Brain microvascular endothelial cell (primary cell): ENCODE measurements around the gene HDAC9.

Source experiments
- DNase-seq: peaks from one replicate; pipeline ENCODE4 v3.0.0-alpha.2; 2020
- H3K27ac ChIP-seq: fragments of 250-450 bp; sonication (Bioruptor Pico); 2 replicates; pipeline ENCODE4 v1.5.1; 2020; ENCODE audit warnings: mild to moderate bottlenecking, moderate library complexity
- H3K27me3 ChIP-seq: fragments of 250-450 bp; sonication (Bioruptor Pico); replicated peaks from 2 replicates; pipeline ENCODE4 v1.5.1; 2020; ENCODE audit warnings: mild to moderate bottlenecking
- H3K36me3 ChIP-seq: fragments of 250-450 bp; sonication (Bioruptor Pico); replicated peaks from 2 replicates; pipeline ENCODE4 v1.5.1; 2020; ENCODE audit warnings: mild to moderate bottlenecking
- H3K4me3 ChIP-seq: 2 replicates; pipeline ENCODE4 v1.5.1; 2011; ENCODE audit warnings: low read depth, mild to moderate bottlenecking, control low read depth, low read length, moderate library complexity
- in situ Hi-C: cut with HindIII; loops from 2 replicates; pipeline ENCODE4 v1.10.0; 2017; ENCODE audit warnings: low sequenced_read_pairs, low pct_ligation_motif_present
- TF ChIP-seq, protein P1 (sequence below): IDR thresholded peaks from 2 replicates; pipeline ENCODE4 v1.5.1; 2011; ENCODE audit warnings: low read depth, mild to moderate bottlenecking, moderate library complexity, low read length, control low read depth, inconsistent platforms; ENCODE audit errors: missing control alignments

Gene HDAC9

DNA sequence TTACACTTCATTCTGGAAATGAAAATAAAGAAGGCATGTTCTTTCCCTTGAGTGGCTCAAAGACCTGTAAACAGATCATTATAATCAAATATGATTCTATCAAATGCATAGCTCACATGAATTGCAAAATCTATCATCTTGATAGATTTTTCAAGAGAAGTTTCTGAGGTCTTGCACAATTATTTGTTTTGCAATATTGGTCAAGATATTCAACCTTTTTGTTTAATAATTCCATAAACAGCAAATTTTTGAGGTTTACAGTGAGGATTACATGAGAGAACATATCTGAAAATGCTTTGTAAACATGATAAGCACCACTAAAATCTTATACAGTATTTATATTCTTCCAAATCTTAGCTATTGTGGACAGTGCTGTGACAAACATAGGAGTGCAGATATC, 160.8 kb downstream of the HDAC9 start:
- in situ Hi-C loops = no loop called here
- Histone ChIP-seq H3K4me3 (no peak overlapping the region), H3K27me3 (no peaks in the 10 kb centered on the region), H3K36me3 (no peaks in the 10 kb centered on the region), H3K27ac (no peak overlapping the region)
- DNase-seq = no peak
- TF ChIP-seq, protein P1, sequence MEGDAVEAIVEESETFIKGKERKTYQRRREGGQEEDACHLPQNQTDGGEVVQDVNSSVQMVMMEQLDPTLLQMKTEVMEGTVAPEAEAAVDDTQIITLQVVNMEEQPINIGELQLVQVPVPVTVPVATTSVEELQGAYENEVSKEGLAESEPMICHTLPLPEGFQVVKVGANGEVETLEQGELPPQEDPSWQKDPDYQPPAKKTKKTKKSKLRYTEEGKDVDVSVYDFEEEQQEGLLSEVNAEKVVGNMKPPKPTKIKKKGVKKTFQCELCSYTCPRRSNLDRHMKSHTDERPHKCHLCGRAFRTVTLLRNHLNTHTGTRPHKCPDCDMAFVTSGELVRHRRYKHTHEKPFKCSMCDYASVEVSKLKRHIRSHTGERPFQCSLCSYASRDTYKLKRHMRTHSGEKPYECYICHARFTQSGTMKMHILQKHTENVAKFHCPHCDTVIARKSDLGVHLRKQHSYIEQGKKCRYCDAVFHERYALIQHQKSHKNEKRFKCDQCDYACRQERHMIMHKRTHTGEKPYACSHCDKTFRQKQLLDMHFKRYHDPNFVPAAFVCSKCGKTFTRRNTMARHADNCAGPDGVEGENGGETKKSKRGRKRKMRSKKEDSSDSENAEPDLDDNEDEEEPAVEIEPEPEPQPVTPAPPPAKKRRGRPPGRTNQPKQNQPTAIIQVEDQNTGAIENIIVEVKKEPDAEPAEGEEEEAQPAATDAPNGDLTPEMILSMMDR = no peak

DNA sequence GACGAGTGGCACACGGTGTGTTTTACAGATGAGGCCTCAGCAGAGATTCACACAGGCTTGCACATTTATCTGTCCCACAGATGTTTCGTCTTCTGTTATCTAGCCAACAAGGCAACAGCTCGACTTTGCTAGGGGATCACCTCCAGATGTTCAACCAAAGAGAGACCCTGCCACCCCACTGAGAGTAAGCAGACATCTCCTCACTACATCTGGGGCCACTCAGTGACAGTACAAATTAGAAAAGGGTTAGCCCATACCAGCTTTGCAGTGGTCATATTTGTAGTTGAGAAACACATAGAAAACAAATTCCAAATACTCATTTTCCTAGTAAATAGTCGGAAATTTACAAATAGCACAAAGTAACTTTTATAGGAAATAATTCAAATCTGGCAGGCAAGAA, 164.2 kb downstream of the HDAC9 start:
- TF ChIP-seq, protein P1 = no peak
- Histone ChIP-seq H3K27ac (no peak overlapping the region), H3K36me3 (no peaks in the 10 kb centered on the region), H3K27me3 (no peaks in the 10 kb centered on the region), H3K4me3 (no peak overlapping the region)
- DNase-seq = no peak
- in situ Hi-C loops = no loop called here

DNA sequence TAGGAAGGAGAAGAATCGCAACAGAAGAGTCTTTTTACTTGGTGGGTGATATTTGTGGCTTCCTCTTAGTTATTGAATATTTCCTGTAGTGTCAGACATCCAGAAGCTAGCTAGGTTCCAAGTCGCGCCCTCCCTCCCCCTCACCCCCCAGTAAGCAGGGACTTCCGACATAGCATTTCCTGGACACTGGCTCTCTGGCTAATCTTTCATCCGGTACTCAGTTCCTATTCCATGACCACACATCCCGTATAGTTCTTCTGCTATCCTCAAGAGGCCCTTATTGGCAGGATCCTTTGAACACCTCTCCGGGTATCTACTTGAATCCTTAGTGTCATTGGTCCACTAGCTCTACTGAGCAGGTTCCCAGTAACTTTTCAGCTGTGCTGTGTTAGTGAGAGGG, 167.8 kb downstream of the HDAC9 start:
- no peaks in the 10 kb centered on the region for H3K36me3 ChIP-seq
- no peak for DNase-seq
- H3K27me3 ChIP-seq = no peaks in the 10 kb centered on the region
- TF ChIP-seq, protein P1 = no peak
- no peak overlapping the region for H3K4me3 ChIP-seq
- H3K27ac ChIP-seq = no peak overlapping the region
- in situ Hi-C loops = no loop called here

DNA sequence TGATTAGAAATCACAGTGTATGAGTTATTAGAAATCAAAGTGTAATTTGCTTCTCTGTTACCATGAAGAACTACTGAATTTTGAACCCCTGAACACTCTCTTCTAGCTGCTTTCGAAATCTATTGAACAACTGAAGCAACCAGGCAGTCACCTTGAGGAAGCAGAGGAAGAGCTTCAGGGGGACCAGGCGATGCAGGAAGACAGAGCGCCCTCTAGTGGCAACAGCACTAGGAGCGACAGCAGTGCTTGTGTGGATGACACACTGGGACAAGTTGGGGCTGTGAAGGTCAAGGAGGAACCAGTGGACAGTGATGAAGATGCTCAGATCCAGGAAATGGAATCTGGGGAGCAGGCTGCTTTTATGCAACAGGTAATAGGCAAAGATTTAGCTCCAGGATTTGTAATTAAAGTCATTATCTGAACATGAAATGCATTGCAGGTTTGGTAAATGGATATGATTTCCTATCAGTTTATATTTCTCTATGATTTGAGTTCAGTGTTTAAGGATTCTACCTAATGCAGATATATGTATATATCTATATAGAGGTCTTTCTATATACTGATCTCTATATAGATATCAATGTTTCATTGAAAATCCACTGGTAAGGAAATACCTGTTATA, 170.7 kb downstream of the HDAC9 start:
- in situ Hi-C loops = no loop called here
- TF ChIP-seq, protein P1 = peak; percentile 98
- Histone ChIP-seq H3K36me3 (no peaks in the 10 kb centered on the region), H3K27me3 (no peaks in the 10 kb centered on the region), H3K27ac (no peak overlapping the region), H3K4me3 (no peak overlapping the region)
- peak; percentile 56 for DNase-seq

DNA sequence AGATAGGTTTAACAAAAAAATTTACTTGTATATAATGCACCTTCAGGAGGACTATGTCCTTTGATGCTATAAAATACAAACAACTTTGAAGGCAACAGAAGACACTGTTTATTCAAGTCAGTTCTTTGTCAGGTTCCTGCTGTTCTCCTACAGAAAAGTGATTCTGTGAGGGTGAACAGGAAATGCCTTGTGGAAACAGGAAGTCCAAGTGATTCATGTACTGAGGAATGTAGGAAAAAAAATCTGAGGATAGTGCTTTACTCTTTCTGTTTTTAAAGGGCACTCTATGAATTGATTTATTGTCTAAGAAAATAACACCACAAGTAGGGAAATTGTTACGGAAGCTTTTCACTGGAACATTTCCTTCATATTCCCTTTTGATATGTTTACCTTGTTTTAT, 171.9 kb downstream of the HDAC9 start:
- DNase-seq = peak; percentile 34
- H3K36me3 ChIP-seq = no peaks in the 10 kb centered on the region
- in situ Hi-C loops = no loop called here
- no peaks in the 10 kb centered on the region for H3K27me3 ChIP-seq
- H3K4me3 ChIP-seq = no peak overlapping the region
- peak overlapping the region; percentile 27 for H3K27ac ChIP-seq
- TF ChIP-seq, protein P1 = no peak

DNA sequence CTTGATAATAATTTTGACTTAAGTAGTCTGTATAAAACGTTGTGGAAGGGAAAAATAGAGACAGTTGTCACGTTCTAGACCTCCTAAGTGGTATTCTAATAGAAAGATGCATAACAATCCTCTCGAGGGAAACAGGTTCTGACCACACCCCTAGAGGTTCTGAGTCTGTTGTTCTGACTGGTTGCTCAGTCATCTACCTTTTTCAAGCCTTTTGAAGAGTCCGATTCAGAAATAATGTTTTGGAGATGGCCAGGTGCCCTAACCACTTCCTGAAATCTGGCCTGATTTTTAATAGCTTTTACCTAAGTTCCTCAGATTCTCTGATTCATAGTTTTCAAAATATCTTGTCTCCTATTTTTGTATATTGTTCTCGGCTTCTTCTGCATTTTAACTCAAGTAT, 175.6 kb downstream of the HDAC9 start:
- TF ChIP-seq, protein P1 = no peak
- DNase-seq = no peak
- Histone ChIP-seq H3K4me3 (no peak overlapping the region), H3K27me3 (no peaks in the 10 kb centered on the region), H3K27ac (no peak overlapping the region), H3K36me3 (no peaks in the 10 kb centered on the region)
- in situ Hi-C loops = no loop called here
